HG02852 (cell line): ENCODE data around the gene SCAMP4.

Experiments used
- ATAC-seq: cut with Tn5 transposase; IDR thresholded peaks from one replicate; pipeline ENCODE4 v1.9.1; 2021; ENCODE audit warnings: mild to moderate bottlenecking, moderate library complexity; ENCODE audit not compliant: unreplicated experiment

The SCAMP4 gene

GRCh38 chr19:1955171-1956121 is 50.2 kb downstream of the SCAMP4 start:
- no peak for ATAC-seq

DNA sequence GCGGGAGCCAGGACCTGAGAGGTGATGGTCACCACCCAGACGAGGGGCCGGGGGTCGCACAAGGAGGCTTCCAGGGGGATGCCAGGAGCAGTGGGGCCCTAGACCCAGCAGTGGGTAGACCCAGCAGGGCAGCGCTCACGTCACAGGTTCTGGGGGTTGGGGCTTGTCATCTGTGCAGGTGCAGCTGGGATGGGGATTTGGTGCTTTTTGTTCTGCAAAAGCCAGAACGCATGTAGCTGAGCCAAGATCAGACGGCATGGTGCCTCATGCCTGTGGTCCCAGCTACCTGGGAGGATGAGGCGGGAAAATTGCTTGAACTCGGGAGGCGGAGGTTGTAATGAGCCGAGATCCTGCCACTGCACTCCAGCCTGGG is 50.9 kb downstream of the SCAMP4 start:
- ATAC-seq, result no peak

DNA sequence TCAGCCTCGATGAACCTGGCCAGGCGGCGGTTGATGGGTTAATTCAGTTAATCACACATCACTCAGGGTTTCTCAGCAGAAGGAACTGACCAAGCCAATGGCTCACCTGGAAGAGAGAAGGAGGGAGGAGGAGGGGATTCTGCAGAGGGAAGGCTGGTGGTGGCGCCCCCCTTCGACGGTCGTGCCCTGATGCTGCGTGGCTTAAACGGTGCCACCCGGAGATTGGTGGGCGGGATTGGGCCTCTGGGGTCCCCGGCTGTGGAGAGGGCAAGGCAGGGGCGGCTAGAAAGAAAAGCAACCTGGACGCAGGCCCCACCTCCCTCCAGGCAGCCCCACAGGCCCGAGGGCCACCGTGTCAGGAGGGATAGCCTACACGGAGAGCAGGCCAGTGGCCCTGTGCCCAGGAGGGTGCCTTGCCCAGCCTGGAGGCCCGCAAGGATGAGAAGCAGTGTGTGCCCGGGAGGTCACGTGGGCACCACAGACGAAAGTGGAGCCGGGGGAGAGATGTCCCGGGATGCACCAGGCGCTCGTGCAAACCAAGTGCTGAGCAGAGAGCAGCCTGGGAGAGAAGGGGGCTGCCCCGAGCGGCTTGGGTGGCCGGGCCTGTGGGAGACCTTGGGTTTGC is 51.8 kb downstream of the SCAMP4 start:
- ATAC-seq, result no peak

- ATAC-seq, result no peak
These were observed 52.5 kb downstream of the SCAMP4 start for GRCh38 chr19:1957562-1958248.

DNA sequence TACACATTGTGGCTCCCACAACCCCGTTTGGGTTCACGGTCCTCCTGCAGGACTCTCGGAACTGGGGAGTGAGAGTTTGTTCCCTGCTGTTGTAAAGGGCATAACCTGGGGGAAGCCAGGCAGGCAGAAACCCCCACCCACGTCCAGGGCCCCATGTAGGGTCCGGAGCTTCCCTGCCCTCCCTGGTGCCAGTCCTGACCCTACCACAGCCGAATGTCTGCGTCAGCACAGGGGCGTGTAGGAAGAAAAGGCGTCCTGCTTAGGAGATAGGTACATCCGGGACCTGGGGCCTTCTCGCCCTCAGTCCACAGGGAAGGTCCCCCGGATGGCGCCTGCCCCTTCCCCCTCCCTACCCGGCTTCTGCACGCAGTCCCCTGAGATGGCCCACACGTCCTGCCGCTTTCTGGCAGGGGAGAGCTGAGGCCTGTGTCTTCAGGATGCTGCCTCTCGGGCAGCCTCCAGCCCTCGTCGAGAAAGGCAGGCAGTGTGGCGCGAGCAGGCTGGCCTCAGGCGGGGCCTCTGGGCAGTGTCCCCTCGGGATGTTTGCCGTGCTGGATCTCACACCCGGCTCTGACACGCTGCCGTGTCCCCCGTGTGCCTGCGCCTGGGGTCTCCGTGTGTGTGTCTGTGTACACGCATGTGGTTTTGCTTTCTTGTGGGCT is 54.9 kb downstream of the SCAMP4 start:
- ATAC-seq, result no peak

DNA sequence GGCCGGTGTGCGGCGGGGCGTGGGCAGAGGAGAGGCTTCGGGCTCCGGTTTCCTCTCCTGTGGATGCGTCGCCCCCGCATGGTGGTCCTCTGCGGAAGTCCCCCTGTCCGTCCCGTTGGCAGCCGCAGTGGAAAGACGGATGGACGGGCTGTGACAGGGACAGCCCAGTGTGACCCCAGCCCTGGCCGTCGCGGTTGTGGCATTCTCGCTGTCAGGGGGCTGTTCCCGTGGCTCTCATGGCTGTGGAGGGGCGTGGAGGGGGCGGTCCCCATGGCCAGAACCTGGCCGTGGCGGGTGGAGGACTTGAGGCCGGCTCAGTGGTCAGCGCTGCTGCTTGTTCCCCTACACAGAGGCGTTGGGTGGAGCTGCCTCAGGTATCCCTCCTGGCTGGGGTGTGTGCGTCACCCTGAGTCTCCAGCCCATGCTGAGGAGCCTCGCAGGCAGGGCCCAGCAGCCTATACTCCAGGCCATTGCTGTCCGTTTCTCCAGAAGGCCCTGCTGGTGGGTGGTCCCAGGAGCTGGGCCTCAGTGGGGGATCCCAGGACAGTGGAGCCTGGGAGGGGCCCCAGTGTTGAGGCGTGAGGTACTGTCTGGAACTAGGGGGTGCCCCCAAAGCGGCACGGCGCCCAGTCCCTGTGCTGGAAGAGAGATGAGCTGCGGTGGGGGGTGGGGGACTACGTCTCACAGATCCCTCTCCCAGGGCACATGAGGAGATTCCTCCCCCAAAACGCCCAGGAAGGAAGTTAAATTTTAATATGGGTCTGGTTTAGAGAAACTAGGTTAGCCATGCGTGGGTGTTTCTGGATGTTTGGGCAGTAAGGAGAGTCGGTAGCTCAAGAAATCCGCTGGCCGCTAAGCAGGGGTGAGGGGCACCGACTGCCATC is 56.0 kb downstream of the SCAMP4 start:
- ATAC-seq, result no peak

DNA sequence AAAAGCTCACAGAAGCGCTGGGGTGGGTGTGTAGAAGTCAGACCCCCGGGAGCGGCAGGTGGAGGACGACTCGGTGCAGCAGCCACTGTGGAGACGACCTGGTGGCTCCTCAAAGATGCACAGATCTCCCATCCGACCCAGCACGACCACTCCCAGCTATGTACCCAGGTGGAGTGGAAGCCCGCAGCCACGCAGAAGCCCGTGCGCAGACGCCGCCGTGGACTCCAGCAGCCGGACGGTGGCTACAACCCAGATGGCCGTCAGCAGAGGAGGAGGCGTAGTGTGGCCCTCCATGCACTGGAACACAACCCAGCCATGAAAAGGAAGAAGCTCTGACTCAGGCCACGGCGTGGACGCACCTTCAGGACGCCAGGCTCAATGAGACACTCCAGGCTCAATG is 57.5 kb downstream of the SCAMP4 start:
- no peak for ATAC-seq

GRCh38 chr19:1967087-1967608 is 61.9 kb downstream of the SCAMP4 start:
- no peak for ATAC-seq

DNA sequence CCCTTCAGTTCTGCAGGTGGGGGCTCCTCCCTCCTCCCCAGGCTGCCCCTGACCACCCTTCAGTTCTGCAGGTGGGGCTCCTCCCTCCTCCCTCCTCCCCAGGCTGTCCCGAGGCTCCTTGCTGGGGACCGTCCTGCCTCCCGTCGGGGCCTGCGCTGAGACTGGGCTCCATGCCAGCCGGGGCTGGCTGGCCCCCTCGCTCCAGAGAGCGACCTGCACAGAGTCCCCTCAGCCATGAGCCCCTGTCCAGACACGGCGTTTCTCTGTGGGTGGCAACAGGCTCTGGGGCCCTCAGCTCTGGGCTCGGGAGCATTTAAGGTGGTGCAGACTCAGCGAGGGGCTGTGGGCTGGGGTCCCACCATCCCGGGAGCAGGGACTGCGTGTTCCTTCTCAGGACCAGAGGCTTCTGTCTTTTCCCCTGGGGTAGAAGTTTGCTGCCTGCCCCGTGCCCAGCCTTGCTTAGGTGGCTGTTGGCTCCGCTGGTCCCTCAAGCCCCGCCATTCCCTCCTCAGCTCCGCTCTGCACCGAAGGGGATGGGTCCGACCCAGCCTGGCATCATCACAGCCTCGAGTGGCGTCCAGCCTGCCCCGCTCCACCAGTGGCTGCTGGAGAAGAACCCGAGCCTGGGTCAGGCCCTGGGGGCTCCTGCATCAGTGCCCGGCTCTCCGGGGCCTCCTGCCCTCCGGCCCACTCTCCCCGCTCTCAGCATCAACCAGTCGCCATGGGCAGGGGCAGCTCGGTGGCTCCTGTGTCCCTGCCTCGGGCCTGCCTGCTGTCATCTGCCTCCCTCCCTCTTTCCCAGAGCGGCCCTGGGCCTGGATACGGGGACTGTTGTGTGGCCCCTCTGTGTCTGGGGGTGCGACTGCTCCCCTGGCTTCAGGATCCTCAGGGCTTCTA is 63.3 kb downstream of the SCAMP4 start:
- ATAC-seq, result no peak

DNA sequence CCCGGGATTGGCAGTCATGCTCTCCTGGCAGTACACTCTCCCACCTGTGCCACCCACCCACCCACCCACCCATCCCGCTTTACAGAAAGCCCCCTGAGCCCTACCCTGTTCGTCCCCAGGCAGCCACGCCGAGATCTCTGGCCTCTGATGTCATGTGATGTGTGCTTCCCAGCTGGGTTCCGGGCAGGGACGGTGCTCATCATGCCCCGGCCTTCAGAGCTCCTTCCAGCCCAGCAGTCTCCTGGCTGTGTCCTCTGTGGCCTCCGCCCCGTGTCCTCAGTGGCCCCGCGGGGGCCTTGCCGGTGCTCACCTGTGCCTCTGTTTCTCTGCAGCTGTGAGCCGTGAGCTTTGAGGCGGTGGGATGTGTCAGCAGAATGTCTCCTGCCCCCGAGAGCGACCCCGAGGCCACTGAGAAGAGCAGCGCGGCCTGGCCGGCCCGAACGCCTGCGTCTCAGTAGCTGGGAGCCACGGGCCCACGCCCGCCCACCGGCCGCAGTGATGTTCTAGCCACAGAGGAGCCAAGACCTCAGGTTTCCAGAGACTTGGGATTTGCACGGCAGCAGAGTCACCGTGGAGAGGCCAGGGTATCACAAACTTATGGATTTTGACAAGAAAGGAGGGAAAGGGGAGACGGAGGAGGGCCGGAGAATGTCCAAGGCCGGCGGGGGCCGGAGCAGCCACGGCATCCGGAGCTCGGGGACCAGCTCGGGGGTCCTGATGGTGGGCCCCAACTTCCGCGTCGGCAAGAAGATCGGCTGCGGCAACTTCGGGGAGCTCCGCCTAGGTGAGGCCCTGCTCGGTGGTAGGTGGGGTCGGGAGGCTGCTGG is 64.2 kb downstream of the SCAMP4 start:
- no peak for ATAC-seq

DNA sequence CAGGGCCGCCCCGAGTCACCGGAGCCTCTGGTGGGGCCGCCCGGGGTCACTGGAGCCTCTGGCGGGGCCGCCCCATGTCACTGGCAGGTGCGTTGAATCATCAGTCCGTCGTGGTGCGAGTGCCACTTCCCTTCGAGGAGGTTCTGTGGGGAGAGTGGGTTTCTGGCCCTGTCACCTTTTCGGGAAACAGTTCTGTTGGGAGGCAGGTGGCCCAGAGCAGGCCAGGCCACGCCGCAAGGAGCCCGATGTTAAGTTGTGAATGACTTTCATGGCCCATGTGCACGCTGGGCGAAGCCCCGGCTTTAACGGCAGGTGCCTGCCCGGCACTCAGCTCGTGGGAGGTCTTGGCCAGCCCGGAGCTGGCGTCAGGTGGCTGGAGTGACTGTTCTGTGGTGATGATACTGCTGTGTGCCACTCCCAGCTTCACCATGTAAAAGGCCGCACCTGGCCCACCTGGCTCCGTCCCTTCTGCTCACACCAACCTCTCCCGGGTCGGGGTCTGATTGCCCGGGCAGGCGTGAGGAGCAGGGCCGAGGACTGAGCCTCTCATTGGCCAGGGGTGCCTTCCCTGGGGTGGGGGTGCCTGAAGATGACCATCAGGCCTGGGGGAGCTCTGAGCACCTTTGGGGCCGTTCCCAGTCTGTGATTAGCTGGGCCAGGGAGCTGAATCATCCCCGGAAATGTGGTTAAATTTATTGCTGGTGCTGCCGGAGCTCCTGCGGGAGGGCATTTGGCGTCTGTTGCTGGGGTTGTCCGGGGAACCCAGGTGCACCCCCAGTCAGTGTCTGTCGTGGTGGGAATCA is 65.0 kb downstream of the SCAMP4 start:
- ATAC-seq, result no peak

DNA sequence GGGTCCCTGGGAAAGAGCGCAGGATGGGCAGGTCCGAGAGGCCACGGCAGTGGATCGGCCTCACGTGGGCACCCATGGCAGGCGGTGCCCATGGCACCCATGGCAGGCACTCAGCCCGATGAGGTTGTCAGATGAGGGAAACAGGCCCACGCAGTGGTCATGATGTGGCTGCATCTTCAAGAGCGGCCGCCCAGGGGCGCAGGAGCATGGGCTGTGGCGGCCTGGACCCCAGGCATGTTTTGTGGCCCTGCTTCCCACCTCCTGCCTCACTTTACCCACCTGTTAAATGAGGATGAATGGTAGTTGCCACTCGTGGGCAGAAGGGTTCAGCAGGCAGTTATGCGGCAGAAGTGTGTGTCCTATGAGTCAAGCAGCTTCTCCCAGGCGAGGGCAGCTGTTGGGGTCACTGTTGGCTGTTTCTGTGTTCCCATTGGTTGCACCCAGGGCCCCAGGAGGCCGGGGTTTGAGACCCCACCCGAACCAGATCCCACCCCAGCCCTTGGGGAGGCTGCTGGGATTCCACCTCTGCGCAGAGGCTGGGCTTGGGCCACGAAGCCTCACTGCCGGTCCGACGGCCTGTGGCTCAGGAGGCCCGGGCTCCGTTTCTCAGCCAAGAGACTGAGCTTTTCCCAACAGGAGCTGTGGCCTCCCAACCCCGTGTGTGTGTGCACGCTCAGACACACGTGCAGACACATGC is 65.8 kb downstream of the SCAMP4 start:
- no peak for ATAC-seq

DNA sequence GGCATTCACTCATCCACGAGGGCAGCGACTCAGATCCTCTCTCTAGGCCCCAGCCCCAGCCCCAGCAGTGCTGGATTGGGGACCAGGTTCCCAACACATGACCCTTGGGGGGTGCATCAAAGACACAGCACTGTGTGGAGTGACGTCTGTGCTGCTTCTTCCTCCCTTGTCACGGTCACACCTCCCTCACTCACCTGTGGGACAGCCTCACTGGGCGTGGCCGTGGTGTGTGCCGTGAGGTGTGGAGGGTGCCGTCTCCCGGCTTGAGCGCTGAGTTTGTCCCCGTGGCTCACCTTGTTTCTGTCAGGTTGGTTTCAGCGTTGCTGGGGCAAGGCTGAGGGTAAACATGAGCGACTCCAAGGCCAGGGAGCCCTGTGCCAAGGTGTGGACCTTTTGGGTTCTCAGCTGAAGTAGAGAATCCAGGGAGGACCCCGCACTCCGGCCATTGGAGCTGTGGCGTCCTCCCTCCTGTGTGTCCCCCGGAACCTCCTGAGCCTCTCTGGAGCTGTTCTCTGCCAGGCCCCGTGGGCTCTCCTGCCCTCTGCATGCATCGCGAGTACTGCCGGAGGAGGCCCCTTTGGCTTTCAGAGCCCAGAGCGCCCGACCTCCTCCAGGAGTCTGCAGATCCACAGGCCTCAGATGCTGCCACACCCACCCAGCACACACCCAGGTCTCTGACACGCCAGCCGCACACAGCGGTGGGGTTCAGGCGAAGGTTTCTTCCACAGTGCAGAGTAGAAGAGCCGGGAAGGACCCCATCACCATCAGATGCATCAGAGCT is 69.4 kb downstream of the SCAMP4 start:
- ATAC-seq, result no peak

- no peak for ATAC-seq
These were observed 69.9 kb downstream of the SCAMP4 start for GRCh38 chr19:1975162-1975480.
